RWPE2 (cell line): ENCODE measurements around the gene AFAP1.
A peak's percentile ranks its signal among the peaks of the same experiment; 100 is the strongest.

Experiments used
- ATAC-seq: fragments of 200-7000 bp; cut with Tn5 transposase; 3 replicates; pipeline ENCODE4 v1.9.1; 2021; ENCODE audit warnings: low read depth
- DNase-seq: peaks from one replicate; pipeline ENCODE4 v3.0.0-alpha.2; 2020; ENCODE audit warnings: low spot score
- H3K27ac ChIP-seq: fragments of 450-650 bp; 2 replicates; pipeline ENCODE4 v1.5.1; 2017; ENCODE audit warnings: mild to moderate bottlenecking; ENCODE audit not compliant: poor library complexity, severe bottlenecking
- H3K27me3 ChIP-seq: fragments of 250-450 bp; sonication (Bioruptor Pico); 2 replicates; pipeline ENCODE4 v1.5.1; 2021; ENCODE audit warnings: mild to moderate bottlenecking, moderate library complexity; ENCODE audit not compliant: insufficient read depth, poor library complexity, severe bottlenecking
- H3K36me3 ChIP-seq: fragments of 250-450 bp; sonication (Bioruptor Pico); 2 replicates; pipeline ENCODE4 v1.5.1; 2020; ENCODE audit warnings: low read depth, mild to moderate bottlenecking, moderate library complexity
- H3K4me1 ChIP-seq: fragments of 250-450 bp; sonication (Bioruptor Pico); 2 replicates; pipeline ENCODE4 v1.5.1; 2021; ENCODE audit warnings: mild to moderate bottlenecking, moderate library complexity; ENCODE audit not compliant: insufficient read depth, poor library complexity, severe bottlenecking
- H3K4me3 ChIP-seq: fragments of 250-450 bp; sonication (Bioruptor Pico); 2 replicates; pipeline ENCODE4 v1.5.1; 2021; ENCODE audit warnings: mild to moderate bottlenecking, moderate library complexity; ENCODE audit not compliant: severe bottlenecking
- H3K9me3 ChIP-seq: fragments of 250-450 bp; sonication (Bioruptor Pico); 2 replicates; pipeline ENCODE4 v1.5.1; 2021; ENCODE audit warnings: mild to moderate bottlenecking, moderate library complexity; ENCODE audit not compliant: severe bottlenecking
- CTCF ChIP-seq: fragments of 450-650 bp; IDR thresholded peaks from one replicate; pipeline ENCODE4 v1.5.1; 2017; ENCODE audit warnings: mild to moderate bottlenecking, moderate library complexity; ENCODE audit not compliant: poor library complexity, severe bottlenecking

AFAP1 gene

DNA sequence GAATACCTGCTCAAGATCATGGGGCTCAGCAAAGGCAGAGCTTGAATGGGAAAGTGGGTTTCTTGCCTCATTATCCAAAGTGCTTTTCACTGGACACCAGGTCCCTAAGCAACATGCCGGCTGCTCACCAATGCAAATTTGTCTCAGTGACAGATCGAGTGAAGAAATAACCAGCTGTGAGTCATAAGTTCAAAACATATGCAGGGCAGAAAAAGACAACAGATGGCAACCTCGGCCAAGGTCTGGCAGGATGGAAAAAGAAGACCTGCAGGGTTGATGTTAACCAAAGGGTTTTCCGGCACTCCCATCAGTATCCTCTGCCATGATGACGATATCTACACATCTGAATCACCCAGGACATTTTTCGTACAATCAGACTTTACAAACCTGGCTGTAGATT lies 124.1 kb downstream of the AFAP1 start:
- Histone ChIP-seq H3K36me3 (peaks cover 77% of the 10 kb centered on the region), H3K27me3 (no peaks in the 10 kb centered on the region)

GRCh38 chr4:7814451-7814850 lies 125.2 kb downstream of the AFAP1 start:
- TF ChIP-seq CTCF, result no peak
- H3K27ac ChIP-seq, result peak overlapping the region; percentile 53

More for the DNA sequence above, 124.1 kb downstream of the AFAP1 start:
- DNase-seq, result no peak
- peak overlapping the region; percentile 53 for H3K27ac ChIP-seq
- no peaks in the 10 kb centered on the region for H3K9me3 ChIP-seq
- peak; percentile 74 for ATAC-seq
- TF ChIP-seq CTCF, result peak; percentile 36
- H3K4me3 ChIP-seq, result no peak overlapping the region
- peaks cover 23% of the 10 kb centered on the region for H3K4me1 ChIP-seq

DNA sequence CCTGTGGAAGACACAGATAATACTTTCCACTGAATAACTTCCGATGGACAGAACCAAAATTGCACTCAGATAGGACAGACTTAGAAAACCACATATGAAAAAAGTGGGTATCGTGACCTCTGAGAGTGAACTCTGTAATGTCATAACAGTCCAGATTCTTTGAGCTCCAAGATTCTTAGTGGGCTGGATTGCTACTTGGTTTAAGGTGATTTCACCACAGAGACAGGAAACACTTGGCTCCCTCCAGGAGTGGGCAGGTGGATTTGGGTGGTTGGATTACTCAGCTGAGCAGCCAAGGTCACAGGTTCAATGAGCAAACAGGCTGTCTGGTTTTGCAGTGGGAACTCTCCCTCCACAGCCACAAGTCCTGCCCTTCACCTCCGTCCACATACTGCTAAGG lies 126.0 kb downstream of the AFAP1 start:
- Histone ChIP-seq H3K27me3 (no peaks in the 10 kb centered on the region), H3K36me3 (peaks cover 81% of the 10 kb centered on the region), H3K4me1 (peaks cover 29% of the 10 kb centered on the region), H3K4me3 (no peak overlapping the region), H3K9me3 (peaks cover 1% of the 10 kb centered on the region), H3K27ac (peak overlapping the region; percentile 53)
- no peak for TF ChIP-seq CTCF
- peak; percentile 70 for ATAC-seq
- no peak for DNase-seq

More at GRCh38 chr4:7814451-7814850, 125.2 kb downstream of the AFAP1 start:
- H3K9me3 ChIP-seq, result no peaks in the 10 kb centered on the region
- ATAC-seq (no peak), DNase-seq (no peak)
- H3K36me3 ChIP-seq, result peaks cover 79% of the 10 kb centered on the region
- peaks cover 23% of the 10 kb centered on the region for H3K4me1 ChIP-seq
- H3K27me3 ChIP-seq, result no peaks in the 10 kb centered on the region
- no peak overlapping the region for H3K4me3 ChIP-seq

GRCh38 chr4:7812921-7813320 lies 126.7 kb downstream of the AFAP1 start:
- Histone ChIP-seq H3K4me3 (no peak overlapping the region), H3K4me1 (peaks cover 31% of the 10 kb centered on the region), H3K36me3 (peaks cover 82% of the 10 kb centered on the region), H3K27me3 (no peaks in the 10 kb centered on the region), H3K9me3 (peaks cover 7% of the 10 kb centered on the region), H3K27ac (peak overlapping the region; percentile 53)
- no peak for TF ChIP-seq CTCF
- no peak for ATAC-seq
- DNase-seq, result no peak

GRCh38 chr4:7812231-7812857 lies 127.3 kb downstream of the AFAP1 start:
- Histone ChIP-seq H3K36me3 (peaks cover 86% of the 10 kb centered on the region), H3K4me1 (peaks cover 31% of the 10 kb centered on the region), H3K27me3 (no peaks in the 10 kb centered on the region), H3K27ac (no peak overlapping the region), H3K9me3 (peaks cover 10% of the 10 kb centered on the region), H3K4me3 (no peak overlapping the region)
- DNase-seq (no peak), ATAC-seq (no peak)
- no peak for TF ChIP-seq CTCF
